ENCODE data around the gene REXO4. TPM values are rescaled to one million over a fixed set of nuclear protein-coding genes. Genes with fewer than 3 reads are reported as not detected.

The REXO4 gene
- total and polyA plus RNA-seq, 2 donors (not counting 1 experiment from before 2014, with no cell fraction given), result 25.0 to 37.1 TPM

GRCh38 chr9:133400292-133400691 lies 17.5 kb downstream of the REXO4 start:
- no peak overlapping the region for H3K4me3 Mint-ChIP-seq
- no peak for ATAC-seq (ENCODE audit: low read depth)
- POLR2A ChIA-PET, result interaction anchor here (0.6 to 0.7 kb wide), 2 partner anchors 11 to 334 kb away, joined by 3 to 4 read pairs; no protein-coding TSS in a partner anchor

GRCh38 chr9:133397895-133398294 lies 19.9 kb downstream of the REXO4 start:
- H3K9me3 Mint-ChIP-seq (ENCODE audit: insufficient read depth), result no peaks in the 10 kb centered on the region
- Histone ChIP-seq H2AFZ (ENCODE audit: insufficient read depth, low read depth, low read length, poor library complexity, severe bottlenecking) (no peak overlapping the region), H3K4me2 (replicated peaks; ENCODE audit: low read depth, low read length, poor library complexity, severe bottlenecking) (no peak overlapping the region), H3K27ac (ENCODE audit: low read length in 2 of 2) (no peak overlapping the region), H3K9me3 (ENCODE audit: control extremely low read depth in 1 of 3, control insufficient read depth in 2 of 3, insufficient read depth in 1 of 3, low read length in 2 of 3) (no peaks in the 10 kb centered on the region), H3K79me2 (ENCODE audit: control insufficient read depth, insufficient read depth, low read length) (no peaks in the 10 kb centered on the region), H3K27me3 (replicated peaks in 1 of 4; ENCODE audit: control extremely low read depth in 1 of 4, control insufficient read depth in 3 of 4, insufficient read depth in 4 of 4, low read length in 3 of 4) (no peaks in the 10 kb centered on the region), H3K4me3 (ENCODE audit: control extremely low read depth in 1 of 5, extremely low read depth in 1 of 5, insufficient read depth in 1 of 5, low read depth in 2 of 5, low read length in 4 of 5) (no peak overlapping the region), H3K36me3 (replicated peaks in 1 of 2; ENCODE audit: control extremely low read depth in 1 of 2, control insufficient read depth in 1 of 2, extremely low read depth in 1 of 2, insufficient read depth in 2 of 2, low read length in 1 of 2) (peaks cover 0 to 3% of the 10 kb centered on the region in 2 experiments), H4K20me1 (ENCODE audit: control insufficient read depth, insufficient read depth, low read length, poor library complexity, severe bottlenecking) (no peaks in the 10 kb centered on the region), H3K4me1 (ENCODE audit: control insufficient read depth in 2 of 2, insufficient read depth in 2 of 2, low read length in 2 of 2) (no peaks in the 10 kb centered on the region), H3K9ac (ENCODE audit: low read length) (no peak overlapping the region)
- ChIA-PET CTCF (interaction anchor here (0.5 kb wide), 1 partner anchor 111 kb away, joined by 5 read pairs; no protein-coding TSS in a partner anchor), POLR2A (no interaction called here)
- ATAC-seq (ENCODE audit: low read depth), result no peak
- WGBS (ENCODE audit: insufficient coverage), result 85% methylated on average over 3 of the region's 9 CpGs
- intact Hi-C loops (cut with micrococcal nuclease), result no loop called here
- no peaks in the 10 kb centered on the region for H3K4me1 Mint-ChIP-seq
- no peak for DNase-seq
- TF ChIP-seq EZH2 (IDR thresholded peaks at IDR 0.05; ENCODE audit: borderline replicate concordance, insufficient read depth, low read depth, low read length, poor library complexity, severe bottlenecking) (no peak), CTCF (IDR thresholded peaks at IDR 0.05) (no peak)
- no peak overlapping the region for H3K4me3 Mint-ChIP-seq
- H3K27ac Mint-ChIP-seq, result no peak overlapping the region
- H3K27me3 Mint-ChIP-seq, result no peaks in the 10 kb centered on the region

More at GRCh38 chr9:133400292-133400691, 17.5 kb downstream of the REXO4 start:
- no peaks in the 10 kb centered on the region for H3K79me2 ChIP-seq (ENCODE audit: control insufficient read depth, insufficient read depth, low read length)
- WGBS (ENCODE audit: insufficient coverage), result 92% methylated on average over 12 of the region's 12 CpGs
- Mint-ChIP-seq H3K9me3 (ENCODE audit: insufficient read depth) (no peaks in the 10 kb centered on the region), H3K4me1 (no peaks in the 10 kb centered on the region), H3K27ac (no peak overlapping the region), H3K27me3 (no peaks in the 10 kb centered on the region)
- H3K4me2 ChIP-seq (replicated peaks; ENCODE audit: low read depth, low read length, poor library complexity, severe bottlenecking), result no peak overlapping the region
- no peak for TF ChIP-seq EZH2 (IDR thresholded peaks at IDR 0.05; ENCODE audit: borderline replicate concordance, insufficient read depth, low read depth, low read length, poor library complexity, severe bottlenecking)
- TF ChIP-seq CTCF (IDR thresholded peaks at IDR 0.05), result no peak
- H3K9me3 ChIP-seq (ENCODE audit: control extremely low read depth in 1 of 3, control insufficient read depth in 2 of 3, insufficient read depth in 1 of 3, low read length in 2 of 3), result no peaks in the 10 kb centered on the region
- no peaks in the 10 kb centered on the region for H3K27me3 ChIP-seq (replicated peaks in 1 of 4; ENCODE audit: control extremely low read depth in 1 of 4, control insufficient read depth in 3 of 4, insufficient read depth in 4 of 4, low read length in 3 of 4)
- H3K4me3 ChIP-seq (ENCODE audit: control extremely low read depth in 1 of 5, extremely low read depth in 1 of 5, insufficient read depth in 1 of 5, low read depth in 2 of 5, low read length in 4 of 5), result no peak overlapping the region
- H3K9ac ChIP-seq (ENCODE audit: low read length), result no peak overlapping the region
- intact Hi-C loops (cut with micrococcal nuclease), result no loop called here
- no peaks in the 10 kb centered on the region for H3K4me1 ChIP-seq (ENCODE audit: control insufficient read depth in 2 of 2, insufficient read depth in 2 of 2, low read length in 2 of 2)
- CTCF ChIA-PET, result interaction anchor here (0.5 to 1.3 kb wide), 6 partner anchors 19 to 213 kb away, joined by 3 to 5 read pairs (median 4); no protein-coding TSS in a partner anchor
- H4K20me1 ChIP-seq (ENCODE audit: control insufficient read depth, insufficient read depth, low read length, poor library complexity, severe bottlenecking), result peaks cover 23% of the 10 kb centered on the region
- H3K36me3 ChIP-seq (replicated peaks in 1 of 2; ENCODE audit: control extremely low read depth in 1 of 2, control insufficient read depth in 1 of 2, extremely low read depth in 1 of 2, insufficient read depth in 2 of 2, low read length in 1 of 2), result peaks cover 0 to 12% of the 10 kb centered on the region in 2 experiments
- no peak overlapping the region for H2AFZ ChIP-seq (ENCODE audit: insufficient read depth, low read depth, low read length, poor library complexity, severe bottlenecking)
- H3K27ac ChIP-seq (ENCODE audit: low read length in 2 of 2), result no peak overlapping the region
- no peak for DNase-seq
